Measurements from ENCODE around the gene EIF5B. TPM values are rescaled to one million over a fixed set of nuclear protein-coding genes. Genes with fewer than 3 reads are reported as not detected.
"Not testable (repeated sequence)": the region's sequence is repeated elsewhere in the genome, so short reads cannot be mapped to it uniquely, and the experiment has no call there.

The EIF5B gene
- total RNA-seq, 1 donor from 2014 or later, result 16.2 TPM

- DNase-seq, result no peak
Observed at GRCh38 chr2:99365661-99366060, 28.5 kb downstream of the EIF5B start.

- DNase-seq, result not testable (repeated sequence)
Observed at GRCh38 chr2:99368854-99369253, 31.7 kb downstream of the EIF5B start.

- no peak for DNase-seq
Observed at GRCh38 chr2:99373144-99373543, 36.0 kb downstream of the EIF5B start.

- DNase-seq, result no peak
Observed at GRCh38 chr2:99374747-99375146, 37.6 kb downstream of the EIF5B start.

DNA sequence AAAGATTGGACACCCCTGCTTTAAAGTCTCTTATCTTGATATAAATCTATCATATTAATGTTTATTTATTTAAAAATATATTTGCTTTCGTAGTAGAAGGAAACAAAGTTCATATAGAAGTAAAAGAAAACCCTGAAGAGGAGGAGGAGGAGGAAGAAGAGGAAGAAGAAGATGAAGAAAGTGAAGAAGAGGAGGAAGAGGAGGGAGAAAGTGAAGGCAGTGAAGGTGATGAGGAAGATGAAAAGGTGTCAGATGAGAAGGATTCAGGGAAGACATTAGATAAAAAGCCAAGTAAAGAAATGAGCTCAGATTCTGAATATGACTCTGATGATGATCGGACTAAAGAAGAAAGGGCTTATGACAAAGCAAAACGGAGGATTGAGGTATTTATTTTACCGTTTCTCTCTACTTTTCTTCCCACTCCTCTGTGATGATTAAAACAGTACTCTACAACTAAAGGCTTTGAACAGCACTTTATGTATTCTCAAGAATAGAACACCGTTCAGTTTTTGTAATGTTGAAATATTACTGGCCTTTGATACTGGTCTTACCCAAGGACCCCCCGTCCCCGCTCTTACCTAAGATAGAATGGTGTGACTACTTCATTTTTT is 39.2 kb downstream of the EIF5B start:
- no peak for DNase-seq

DNA sequence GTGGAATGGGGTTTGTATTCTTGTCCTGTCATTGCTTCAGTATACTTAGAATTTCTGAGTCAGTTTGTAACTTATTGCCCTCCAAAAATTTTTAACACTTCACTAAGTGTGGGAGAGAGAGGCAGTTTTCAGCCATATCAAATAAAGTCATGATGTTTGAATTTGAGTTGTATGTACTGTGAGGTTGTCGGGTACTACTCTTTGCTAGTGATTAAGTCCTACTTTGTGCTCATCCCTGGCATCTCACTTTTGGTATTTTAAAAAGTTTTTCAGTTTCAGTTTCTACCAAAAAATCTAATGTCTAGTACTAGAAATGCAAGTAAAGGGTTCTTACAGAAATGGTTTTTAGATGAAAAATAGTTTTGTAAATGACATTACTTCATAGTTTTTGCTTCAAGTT is 40.7 kb downstream of the EIF5B start:
- no peak for DNase-seq

GRCh38 chr2:99380376-99381010 is 43.3 kb downstream of the EIF5B start:
- no peak for DNase-seq

DNA sequence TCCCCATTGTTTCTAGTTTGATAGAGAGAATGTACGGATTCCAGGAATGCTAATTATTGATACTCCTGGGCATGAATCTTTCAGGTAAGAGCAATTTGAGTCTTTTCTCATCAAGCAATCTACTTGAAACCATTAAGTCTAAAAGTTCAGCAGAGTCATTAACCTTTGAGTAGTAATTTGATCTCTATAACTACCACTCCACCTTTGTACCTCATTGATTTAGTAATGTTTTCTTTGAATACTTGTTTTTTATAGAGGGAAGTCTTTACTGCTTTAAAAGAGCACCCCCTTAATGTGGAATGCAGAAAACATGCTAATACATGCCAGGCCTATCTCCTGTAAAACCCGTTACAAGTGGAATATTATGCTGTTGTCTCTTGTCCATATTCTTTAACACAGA is 45.0 kb downstream of the EIF5B start:
- no peak for DNase-seq

GRCh38 chr2:99386011-99386410 is 48.8 kb downstream of the EIF5B start:
- no peak for DNase-seq

- DNase-seq, result no peak
Observed at GRCh38 chr2:99388892-99389291, 51.7 kb downstream of the EIF5B start.

DNA sequence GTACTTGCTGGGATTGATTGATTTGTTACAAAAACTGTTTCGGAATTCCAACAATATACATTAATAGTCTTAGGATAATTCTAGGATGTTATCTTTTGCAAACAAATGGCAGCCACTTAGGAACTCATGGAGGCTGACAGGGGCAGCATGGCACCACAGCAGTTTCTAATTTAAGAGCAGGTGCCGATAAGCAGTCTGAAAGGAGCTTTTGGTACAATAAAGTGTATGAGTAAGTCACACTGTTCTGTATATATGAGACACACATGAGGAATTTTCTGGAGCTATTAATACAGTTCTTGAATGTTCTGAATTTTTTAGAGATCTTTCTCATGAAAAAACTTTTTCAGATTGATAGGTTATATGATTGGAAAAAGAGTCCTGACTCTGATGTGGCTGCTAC is 52.2 kb downstream of the EIF5B start:
- DNase-seq, result no peak

DNA sequence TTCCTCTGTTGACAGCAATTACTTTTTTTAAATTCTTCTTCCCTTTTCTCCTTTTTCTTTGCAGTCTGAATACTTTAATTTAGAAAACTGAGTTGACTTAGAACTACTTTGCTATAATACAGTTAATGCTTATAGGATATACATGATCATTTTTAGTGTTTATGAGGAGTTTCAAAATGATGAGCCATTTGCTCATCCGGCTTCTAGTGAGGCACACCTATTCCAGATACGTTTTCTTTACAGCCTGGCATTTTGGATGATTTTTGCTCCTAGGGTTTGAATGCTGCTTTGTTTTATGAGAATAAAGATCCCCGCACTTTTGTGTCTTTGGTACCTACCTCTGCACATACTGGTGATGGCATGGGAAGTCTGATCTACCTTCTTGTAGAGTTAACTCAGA is 52.8 kb downstream of the EIF5B start:
- DNase-seq, result no peak

- DNase-seq, result no peak
Observed at GRCh38 chr2:99395589-99396130, 58.5 kb downstream of the EIF5B start.

DNA sequence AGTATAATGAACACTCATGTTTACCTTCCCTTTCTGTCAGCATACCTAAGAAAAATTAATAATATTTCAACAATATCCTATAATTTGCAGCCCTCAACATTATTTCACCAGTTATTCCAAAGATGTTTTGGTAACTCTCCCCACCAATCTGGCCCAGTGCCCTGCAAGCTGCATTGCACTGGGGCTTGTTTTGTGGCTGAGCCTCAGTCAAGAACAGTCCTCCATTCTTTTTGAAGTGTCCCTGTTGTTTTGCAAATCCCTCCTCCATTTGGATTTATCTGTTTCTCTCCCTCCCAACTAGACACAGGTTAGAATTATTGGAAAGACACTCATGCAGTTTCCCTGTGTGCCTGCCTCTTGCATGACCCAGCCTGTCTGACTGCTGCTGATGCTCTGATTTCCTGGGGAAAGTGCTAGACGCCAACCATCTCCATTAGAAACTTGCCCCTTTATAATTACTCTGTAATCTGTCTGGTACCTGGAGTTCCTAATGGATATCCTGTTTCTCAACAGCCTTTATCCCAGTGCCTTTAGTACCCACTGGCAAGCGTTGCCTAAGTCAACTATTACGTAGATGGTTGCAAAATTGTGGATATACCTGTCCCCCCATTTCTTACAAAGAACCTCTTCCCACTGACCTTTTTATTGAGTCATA is 60.2 kb downstream of the EIF5B start:
- no peak for DNase-seq

- DNase-seq, result no peak
Observed at GRCh38 chr2:99398303-99398702, 61.1 kb downstream of the EIF5B start.

DNA sequence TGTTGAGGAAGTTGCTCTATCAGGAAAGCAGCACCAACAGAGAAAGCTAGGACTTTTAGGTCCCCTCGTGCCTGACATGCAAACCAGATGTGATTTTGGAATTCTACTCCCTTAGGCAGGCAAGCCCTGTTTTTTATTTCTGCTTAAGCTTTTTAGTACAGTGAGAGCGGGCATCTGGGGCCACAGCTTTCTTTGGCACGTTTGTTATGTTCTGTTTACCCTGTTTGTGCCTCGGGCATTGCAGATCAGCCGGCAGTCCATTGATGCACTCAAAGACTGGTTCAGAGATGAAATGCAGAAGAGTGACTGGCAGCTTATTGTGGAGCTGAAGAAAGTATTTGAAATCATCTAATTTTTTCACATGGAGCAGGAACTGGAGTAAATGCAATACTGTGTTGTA is 61.9 kb downstream of the EIF5B start:
- DNase-seq, result no peak

- no peak for DNase-seq
Observed at GRCh38 chr2:99399795-99400194, 62.6 kb downstream of the EIF5B start.

GRCh38 chr2:99401841-99402240 is 64.7 kb downstream of the EIF5B start:
- no peak for DNase-seq

- no peak for DNase-seq
Observed at GRCh38 chr2:99403084-99403483, 65.9 kb downstream of the EIF5B start.

- no peak for DNase-seq
Observed at GRCh38 chr2:99403524-99403923, 66.3 kb downstream of the EIF5B start.

GRCh38 chr2:99404039-99404796 is 67.0 kb downstream of the EIF5B start:
- DNase-seq, result no peak

DNA sequence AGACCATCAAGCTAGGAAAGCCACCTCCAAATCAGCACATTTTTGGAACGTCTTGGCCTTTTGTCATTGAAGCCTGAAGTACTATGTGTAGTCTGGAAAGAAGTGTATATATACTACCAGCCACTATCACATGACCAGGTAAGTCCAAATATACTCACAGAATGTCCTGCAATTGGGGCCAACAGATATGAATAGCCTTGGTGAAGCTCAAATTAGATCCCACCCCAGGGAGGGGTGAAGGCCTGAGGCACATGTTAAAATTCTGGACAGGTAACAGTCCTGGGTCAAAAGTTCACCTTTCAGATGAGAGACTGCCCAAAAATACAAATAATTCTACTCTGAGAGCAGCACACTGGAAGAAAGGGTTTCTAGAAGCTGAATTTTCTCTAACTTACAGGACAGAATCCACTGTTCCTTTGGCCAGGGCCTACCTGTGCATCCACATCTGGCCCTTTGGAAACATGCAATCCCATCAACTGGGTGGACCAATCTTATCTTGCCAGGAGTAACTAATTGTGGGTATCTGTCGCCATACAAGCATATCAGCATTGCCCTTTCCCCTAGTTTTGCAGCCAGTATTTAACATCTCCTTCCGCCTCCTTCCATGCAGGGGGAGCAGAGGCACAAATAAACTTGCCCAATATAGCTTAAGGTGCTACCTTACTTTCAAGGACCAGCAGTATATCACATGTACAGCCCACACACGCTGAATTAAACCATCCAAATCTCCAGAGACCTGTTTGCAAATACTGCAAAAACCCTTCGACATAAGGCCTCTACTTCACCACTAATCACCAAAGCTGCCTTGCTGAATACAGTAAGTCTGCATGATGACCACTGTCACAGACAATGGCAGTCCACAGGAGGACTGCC is 67.8 kb downstream of the EIF5B start:
- no peak for DNase-seq
